NCI-H2227 (cell line): ENCODE data around the gene PRKCB.

Source experiments
- DNase-seq: peaks from one replicate; lab custom pipeline; 2025; ENCODE audit not compliant: unreplicated experiment; lab: John Stamatoyannopoulos, UW

Gene PRKCB

DNA sequence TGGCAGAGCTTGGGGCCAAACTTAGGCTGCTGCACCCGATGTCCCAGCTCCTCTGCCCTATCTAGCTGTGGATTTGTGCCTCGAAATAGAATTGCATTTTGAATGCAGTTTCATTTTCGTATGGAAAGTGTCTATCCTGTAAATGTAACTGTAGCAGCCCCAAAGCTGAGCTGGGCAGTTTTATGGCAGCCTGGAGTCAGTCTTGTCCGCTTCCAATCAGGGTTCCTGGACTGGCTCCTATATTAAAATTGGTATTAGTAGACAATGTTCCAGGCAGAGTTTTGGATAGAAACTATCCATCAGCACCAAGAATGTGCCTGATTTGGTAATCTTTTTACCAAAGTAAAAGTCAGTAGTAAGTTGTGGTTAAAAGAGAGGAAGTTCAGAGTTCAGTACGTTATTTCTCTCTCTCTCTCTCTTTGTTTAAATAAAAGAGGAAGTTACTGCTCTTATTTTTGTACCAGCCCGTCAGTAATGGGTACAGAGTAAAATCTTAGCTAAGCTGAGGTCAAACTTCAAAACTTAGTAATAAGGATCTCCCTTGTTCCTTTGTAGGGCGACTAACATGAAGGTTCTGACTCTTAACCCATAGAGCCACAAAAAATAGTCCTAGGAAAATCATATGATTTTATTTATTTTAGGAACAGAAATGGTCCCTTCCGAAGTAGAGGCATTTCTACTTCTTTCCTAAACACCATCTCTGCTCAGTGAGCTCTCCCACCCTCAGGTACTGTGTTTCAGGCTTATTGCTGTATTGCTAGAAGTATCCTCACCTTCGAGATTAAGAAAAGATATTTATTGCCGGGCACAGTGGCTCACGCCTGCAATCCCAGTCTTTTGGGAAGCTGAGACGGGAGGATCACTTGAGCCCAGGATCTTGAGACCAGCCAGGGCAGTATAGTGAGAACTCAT lies 28.0 kb downstream of the PRKCB start:
- no peak for DNase-seq

DNA sequence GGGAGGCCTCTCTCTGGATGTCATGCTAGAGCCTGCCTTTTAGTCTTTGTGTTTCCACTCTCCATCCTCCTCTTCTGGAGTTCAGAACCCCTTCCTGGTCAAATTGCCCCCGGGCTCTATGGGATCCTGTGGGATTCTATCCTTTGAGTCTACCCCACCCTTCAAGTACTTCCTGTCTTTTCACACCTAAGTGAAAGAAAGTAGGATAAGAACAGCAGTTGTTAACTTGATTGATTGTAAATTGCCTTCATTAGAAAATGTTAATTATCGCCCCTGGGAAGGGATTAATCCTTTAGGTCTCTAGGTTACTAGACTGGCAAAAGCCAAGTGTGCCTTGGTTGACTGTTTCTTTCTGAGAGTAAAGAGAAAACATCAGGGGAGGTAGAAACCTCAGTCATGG lies 30.1 kb downstream of the PRKCB start:
- no peak for DNase-seq

DNA sequence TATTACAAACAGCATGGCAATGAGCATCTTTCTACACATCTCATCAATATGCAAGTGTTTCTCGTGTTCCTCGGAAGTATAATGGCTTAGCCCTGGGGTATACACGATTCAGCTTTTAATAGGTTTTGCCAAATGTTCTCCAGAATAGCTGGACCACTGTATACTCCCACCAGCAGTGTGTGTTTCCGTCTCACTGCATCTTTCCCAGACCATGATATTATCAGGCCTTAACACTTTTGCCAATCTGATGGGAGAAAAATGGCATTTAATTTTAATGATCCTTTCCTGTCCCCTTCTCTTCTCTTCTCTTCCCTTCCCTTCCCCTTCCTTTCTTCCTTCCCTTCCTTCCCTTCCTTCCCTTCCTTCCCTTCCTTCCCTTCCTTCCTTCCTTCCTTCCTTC lies 30.8 kb downstream of the PRKCB start:
- no peak for DNase-seq

DNA sequence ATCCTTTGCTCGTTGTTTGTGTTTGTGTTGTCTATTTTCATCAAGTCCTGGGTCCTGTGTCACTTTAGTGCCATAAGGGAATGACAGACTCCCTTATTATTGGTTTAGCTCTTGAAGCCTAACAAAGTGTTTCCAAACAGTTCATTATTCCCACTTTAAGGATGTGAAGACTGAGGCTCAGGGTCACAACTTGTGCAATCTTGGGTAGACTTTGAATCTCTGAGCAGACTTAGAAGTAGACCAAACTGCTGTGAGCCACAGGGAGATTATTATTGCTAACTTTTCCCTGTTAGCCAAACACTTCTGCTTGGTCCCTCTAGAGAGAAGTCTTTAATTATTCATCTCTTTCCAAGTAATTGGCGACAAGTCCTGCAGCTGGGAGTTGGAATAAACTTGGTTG lies 31.8 kb downstream of the PRKCB start:
- DNase-seq: no peak

DNA sequence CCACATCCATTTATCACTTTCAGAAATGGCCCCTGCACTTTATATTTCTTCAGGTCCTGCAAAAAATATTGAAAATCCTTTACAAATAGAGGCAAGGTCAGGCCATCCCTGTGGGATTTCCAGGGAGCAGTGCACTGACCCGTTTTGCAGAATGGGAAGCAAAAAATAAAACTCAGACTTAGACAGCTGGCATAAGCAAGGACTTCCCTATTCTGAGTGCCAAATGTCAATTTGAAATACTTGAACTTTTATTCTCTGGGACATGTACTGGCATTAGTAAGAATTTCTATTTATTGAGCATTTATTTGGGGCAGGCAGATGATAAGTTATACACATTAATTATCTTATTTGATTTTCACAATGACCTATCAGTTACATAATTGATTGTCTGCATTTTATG lies 32.4 kb downstream of the PRKCB start:
- no peak for DNase-seq

DNA sequence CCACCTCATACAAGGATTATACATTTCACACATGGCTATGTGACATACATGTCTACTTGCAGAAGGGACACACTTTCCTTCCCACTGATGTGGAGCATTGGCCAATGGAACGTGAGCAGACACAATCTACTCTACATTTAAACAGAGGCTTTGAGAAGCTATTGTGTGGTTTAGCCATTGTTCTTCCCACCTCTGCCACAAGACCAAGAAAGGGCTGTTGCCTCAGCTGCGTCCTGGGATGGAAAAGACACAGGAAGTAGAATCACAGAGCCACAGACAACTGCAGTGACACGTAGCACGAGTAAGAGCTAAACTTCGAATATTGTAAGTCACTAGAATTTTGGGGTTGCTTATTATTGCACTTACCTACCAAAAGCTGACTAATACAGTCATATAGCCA lies 33.3 kb downstream of the PRKCB start:
- DNase-seq: no peak

DNA sequence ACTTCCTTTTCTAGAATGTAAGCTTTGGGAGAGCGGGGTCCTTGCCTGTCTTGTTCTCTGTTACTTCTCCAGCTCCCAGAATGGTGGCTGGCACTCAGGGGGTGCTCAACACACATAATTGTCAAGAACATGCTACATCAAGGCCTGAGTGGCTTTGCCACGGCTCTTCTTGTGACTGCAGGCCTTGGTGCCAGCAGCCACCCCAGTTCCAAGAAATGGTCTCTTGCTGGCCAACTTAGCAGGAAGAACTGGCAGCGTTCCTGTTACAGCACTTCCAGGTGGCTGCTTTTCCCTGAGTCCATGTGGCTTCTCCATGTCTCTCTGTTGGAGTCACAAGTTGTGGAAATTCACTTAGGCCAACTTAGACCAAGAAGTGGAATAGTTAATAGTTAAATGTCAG lies 36.1 kb downstream of the PRKCB start:
- DNase-seq: no peak

DNA sequence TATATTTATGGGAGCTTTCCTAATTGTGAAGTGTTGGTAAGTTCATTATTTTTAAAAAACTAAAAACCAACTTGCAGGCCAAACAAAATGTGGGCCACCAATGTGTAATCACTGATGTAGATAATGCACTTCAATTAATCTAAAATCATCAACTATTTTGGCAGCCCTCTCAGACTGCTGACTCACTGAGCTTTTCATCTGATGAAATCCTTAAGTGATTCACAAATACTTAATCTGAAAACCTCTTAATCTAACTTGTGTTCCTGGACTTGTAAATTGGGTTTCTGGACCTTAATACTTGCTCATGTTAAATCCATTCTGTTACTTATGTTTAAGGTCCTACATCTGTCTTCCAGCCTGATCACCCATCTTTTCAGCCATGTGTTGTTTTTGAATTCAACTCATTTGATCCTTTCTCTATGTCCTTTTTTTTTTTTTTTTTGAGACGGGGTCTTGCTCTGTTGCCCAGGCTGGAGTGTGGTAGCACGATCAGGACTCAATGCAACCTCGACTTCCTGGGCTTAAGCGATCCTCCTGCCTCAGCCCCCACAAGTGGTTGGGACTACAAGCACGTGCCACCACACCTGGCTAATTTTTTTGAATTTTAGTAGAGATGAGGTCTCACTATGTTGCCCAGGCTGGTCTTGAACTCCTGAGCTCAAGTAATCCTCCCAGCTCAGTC lies 39.0 kb downstream of the PRKCB start:
- no peak for DNase-seq

DNA sequence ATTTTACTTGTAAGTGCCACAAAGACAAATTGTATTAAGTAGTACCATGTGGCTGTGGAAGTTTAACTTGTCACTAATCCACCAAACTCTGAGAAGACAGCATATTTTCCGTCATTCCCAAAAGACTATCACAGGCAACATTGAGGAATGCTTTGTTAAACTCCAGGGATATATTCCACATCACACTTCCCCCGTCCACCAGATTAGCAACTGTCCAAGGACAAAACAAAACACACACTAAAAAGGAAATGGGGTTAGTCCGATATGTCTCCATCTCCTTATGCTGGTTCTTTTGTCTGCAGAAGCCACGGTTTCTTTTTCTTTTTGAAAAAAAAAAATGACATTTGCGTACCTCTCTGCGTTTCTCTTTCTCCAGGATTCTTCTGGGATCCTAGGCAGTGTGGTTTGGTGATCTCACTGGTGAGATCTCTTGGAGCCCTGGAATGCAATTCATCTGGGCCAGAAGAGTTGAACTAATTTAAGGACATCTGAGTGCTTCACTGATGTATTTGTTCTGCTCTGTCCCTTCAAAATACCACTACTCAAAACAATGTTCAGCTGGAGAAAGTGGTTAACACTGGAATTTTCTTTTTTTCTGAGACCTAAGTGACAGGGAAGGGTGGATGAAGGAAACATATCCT lies 40.6 kb downstream of the PRKCB start:
- DNase-seq: no peak

DNA sequence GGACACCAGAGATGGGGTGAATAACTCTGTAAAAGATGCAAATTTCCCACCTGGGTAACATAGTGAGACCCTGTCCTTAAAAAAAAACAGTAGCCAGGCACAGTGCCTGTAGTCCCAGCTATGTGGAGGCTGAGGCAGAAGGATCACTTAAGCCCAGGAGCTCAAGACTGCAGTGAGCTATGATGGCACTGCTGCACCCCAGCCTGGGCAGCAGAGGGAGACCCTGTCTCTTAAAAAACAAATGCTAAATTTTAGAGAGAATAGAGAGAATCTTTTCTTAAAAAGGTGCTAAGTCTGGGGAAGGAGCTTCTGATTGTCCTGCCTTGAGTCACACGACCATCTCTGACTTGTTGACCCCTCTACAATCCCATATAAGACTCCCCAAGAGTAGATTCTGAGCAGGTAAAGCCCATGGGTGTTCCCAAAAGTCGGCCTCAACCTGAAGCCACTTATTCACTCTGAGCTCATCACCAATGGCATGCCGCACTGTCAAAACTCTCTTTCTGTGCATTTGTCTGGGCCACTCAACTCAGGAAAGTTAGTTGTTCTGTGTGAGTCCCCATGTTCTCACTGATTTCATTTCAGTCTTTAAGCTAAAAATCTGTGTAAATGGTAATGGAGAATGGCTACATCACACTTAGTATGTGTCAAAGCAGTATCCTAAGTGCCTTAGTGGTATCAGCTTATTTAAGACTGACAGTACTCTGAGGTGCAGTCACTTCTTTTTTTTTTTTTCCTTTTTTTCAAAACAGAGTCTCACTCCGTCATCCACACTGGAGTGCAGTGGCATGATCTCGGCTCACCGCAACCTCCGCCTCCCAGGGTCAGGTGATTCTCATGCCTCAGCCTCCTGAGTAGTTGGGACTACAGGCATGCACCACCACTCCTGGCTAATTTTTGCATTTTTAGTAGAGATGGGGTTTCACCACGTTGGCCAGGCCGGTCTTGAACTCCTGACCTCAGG lies 41.6 kb downstream of the PRKCB start:
- no peak for DNase-seq

DNA sequence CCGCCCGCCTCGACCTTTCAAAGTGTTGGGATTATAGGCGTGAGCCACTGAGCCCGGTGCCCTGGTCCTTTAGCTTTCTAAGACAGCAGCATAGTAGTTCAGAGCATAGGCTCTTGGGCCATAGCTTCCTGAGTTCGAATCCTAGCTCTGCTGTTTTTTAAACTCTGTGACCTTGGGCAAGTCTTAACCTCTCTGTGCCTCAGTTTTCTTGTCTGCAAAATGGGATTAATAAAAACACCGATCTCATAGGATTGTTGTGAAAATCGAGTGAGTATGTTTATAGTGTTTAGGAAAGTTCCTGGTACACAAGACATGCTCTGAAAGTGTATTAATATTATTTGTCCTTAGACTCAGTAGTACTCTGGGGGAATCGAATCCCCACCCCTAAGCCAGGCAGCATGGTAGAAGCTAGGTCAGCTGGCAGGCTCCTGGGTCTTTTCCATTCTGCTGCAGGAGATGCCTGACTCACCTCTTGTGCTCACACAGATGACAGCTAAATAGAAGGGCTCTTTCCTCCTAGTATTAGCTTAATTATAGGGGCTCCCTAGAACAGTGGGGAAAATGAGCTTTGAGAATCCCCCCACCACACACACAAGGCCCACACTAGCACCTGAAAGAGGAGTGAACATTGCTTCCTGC lies 44.1 kb downstream of the PRKCB start:
- DNase-seq: peak; percentile 14

DNA sequence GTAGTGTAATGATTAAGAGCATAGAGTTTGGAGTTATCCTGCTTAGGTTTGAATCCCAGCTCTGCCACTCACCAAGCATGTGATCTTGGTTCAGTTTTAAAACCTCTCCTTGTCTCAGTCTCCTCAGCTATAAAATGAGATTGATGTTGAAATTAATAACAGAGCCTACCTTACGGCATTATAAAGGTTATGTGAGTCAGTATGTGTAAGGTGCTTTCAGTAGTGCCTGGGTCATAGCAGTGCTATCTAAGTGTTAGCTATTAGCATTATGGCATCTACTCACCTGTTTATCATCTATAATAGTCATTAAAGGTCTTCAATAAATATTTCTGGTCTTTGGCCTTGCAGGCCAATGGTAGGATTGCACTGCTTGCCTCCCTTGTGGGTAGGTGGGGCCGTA lies 53.4 kb downstream of the PRKCB start:
- DNase-seq: no peak

DNA sequence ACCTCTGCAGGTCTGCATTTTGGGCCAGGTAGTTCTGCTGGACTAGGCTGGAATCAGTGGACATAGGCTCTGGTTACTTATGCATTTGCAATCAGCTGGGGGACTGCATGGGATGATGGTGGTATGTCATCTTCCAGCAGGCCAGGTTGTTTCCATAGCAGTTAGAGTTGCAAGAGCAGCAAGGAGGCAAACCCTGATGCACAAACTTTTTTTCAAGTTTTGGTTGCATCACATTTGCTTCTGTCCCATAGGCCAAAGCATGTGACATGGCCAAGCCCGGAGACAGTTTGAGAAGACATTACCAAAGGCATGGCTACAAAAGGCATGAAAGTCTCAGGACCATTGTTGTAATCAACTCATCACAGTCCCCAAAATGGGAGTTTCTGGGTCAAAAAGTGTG lies 58.2 kb downstream of the PRKCB start:
- DNase-seq: no peak

DNA sequence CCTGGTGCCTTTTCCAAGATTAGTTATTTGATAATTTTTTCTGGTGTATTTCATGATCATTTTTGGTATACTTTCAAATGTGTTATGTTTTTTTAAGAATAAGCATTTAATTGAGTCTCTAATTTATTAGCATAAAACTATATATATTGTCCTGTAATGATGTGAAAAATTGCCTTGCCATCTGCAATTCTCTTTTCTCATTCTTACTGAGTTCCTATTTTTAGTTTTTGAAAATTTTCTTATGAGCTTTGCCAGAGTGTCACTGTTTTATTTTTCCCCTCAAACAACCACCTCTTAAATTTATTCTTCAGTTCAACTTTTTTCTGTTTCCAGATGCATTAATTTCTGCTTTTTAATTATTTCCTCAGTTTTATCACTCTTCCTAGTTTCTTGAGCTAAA lies 59.3 kb downstream of the PRKCB start:
- no peak for DNase-seq

DNA sequence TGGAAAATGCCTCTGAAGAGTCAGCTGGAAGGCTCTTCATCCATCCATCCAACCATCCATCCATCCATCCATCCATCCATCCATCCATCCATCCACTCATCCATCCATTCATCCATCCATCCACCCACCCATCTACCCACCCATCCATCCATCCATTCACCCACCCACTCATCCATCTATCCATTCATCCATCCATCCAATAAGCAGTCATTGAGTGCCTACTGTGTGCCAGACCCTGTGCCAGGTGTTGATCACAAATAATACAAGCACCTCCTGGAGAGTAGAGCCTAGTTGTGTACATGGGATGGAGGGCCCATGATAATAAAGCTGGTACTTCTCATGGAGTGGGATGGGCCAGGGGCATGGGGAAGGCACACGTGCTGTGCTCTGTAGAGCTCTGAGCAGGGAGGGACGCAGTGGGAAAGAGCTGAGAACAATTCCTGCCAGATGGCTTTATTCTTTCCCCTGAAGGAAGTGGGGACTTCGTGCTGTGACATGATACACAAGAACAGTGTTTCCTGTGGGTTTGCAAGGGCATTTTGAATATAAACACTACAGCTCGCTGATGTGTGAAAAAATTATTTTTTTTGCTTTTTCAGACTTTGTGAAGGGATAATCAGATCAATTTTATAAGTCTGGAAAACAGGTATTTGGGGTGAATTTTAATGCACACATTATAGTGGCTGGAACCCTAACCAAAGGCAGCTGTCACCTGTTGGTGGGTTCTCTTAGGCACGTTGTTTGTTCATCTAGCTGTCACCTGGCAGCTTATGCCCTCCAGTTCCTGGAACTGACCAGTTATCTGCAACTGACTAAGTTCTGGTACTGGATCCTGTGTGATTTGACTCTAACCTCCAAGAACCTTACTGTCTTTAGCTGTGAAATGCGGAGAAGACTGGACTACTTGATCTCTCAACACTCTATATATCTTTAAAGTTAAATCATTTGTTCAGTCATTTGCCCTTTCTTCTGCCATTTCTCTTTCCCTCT lies 61.3 kb downstream of the PRKCB start:
- DNase-seq: no peak

DNA sequence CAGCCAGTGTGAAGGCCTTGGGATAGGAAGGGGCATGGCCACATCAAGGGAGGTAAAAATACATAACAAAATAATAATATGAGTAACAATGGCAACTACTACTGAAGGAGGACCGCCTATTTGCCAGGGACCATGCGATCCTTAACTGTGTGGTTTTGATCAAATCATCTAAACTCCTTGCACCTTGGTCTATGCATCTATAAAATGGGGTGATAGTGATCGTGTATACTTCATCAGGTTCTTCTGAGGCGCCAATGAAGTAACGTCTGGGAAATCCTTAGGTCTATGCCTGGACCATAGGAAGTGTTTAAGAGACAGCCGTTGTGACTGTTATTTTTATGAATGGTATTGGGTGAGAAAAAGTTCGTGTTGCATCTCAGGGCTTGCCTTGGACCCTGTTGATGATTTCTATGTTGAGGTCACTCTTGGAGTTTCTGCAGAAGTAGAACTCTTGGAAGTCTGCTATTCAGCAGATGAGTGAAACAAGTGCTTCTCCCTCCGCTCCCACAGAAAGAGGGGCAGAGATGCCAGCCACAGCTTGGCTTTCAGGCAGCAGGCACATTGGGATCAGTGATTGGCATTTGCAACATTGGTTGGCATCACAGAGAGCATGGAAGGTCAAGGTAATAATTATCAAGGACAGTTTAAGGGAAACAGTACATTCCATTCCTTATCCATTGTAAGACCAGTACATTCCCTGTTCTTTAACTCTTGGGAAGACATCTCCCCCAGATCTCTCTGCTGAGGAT lies 63.1 kb downstream of the PRKCB start:
- DNase-seq: no peak

DNA sequence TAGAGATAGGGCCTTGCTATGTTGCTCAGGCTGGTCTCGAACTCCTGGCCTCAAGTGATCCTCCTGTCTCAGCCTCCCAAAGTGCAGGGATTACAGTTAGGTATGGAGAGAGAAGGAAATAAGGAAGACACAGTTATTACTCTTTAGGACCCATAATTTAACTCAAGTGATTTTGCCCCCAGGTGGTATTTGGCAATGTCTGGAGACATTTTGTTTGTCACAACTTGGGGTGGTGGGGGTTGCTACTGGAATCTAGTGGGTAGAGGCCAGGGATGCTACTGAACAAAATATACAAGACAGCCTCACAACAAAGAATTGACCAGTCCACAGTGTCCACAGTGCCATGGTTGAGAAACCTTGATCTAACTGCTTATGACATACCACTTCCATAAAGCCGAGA lies 64.1 kb downstream of the PRKCB start:
- DNase-seq: no peak

DNA sequence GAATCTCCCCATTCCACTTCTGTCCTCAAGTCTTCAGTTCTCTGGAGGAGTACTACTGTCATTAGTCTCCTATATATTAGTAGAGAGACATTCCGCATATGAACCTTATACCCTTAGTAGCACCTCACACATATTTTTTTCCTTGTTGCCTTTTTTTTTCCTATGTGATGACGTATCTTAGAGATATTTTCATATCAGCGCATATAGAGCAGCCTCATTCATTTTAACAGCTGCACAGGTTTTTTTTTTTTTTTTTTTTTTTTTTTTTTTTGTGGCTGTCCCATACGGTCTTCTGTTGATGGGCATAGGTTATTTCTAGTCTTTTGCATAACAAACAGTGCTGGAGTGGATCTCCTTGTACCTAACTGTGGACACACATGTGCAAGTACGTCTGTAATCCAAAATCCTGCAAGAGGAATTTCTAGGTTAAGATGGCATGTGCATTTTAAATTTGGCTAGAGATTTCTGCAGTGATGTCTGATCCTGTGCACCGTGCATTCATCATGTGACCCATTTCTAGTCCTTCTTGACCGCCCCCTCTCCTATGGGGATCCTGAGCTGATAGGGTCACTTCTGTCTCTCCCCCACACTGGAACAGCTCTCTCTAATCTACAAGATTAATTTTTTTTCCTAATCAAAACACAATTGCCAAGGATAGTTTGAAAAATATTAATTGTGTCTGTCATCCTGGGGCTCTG lies 64.8 kb downstream of the PRKCB start:
- DNase-seq: no peak
